ENCODE results near the gene KCTD18.

KCTD18 gene

DNA sequence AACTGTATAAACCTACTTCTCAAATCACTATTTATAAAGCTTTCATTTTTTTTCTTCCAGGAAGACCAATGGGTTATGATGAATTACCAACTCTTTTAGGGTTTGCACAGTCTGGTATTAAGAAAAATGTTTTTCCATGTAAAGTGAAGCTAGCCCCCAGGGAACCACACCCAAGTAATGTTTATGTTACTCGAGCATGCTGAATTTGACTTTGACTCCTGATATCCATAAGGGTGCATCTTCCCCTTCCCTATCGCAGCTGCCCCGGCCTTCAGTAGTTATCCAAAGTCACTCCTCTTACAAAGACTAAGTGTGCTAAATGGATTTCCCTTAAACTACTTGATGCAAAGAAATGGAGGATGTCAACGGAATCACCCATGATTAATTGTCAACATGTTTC is 21.7 kb downstream of the KCTD18 start:
- in situ Hi-C loops (cut with MboI; ENCODE audit: low sequenced_read_pairs): no loop called here

DNA sequence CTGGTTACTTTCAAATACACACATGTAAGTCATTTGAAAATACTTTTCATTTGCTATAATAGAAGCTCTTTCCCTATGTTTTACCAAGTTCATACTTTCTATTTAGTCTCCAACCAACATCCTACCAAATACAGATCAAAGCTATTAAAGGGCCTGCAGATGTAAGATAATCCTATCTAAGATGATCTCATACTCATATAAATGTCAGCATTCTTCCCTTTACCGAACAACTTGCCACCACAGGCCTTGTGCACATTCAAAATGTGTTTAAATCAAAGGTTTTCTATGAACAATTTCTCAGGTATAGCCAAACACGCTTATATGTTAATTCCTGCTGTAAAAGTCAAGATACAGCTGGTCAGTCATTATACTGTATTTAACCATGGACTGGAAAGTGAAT is 23.3 kb downstream of the KCTD18 start:
- in situ Hi-C loops (cut with MboI; ENCODE audit: low sequenced_read_pairs): no loop called here

DNA sequence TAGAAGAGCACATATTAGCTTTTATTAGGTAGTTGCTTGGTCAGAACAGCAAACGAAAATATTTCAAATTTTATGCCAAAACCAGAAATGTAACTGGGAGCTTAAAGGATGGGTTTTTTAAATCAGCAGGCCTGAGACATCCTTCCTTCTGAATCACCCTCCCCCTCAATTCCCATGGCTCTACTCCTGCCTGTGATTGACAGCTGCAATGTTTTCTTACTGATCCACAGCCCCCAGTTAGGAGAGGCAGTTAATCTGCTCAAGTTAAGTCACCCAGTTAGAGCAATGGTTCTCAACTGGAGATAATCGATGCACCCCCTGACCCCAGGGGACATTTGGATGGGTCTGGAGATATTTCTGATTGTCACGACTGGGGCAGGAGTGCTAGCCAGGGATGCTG is 24.9 kb downstream of the KCTD18 start:
- in situ Hi-C loops (cut with MboI; ENCODE audit: low sequenced_read_pairs): no loop called here

DNA sequence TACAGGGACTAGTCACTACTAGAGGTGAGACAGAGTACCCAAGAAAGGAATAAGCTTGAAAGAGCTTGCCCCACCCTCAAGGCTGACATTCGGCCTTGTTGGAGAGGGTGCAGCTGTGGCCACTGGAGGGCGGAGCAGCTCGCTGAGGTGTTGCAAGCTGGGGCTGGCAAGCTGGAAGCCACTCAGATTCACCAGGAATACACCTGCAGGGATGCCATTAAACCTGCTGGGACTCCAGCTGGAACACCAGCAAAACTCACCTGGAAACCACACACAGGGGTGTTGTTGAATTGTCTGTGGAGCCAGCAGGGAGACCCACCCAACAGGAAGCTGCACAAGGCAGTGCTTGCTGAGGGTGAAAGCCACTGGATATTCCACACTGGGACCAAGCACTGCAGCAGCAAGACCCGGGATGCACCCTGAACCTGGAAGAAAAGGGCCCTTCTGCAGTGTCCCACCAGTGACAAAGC is 26.1 kb downstream of the KCTD18 start:
- in situ Hi-C loops (cut with MboI; ENCODE audit: low sequenced_read_pairs): no loop called here

DNA sequence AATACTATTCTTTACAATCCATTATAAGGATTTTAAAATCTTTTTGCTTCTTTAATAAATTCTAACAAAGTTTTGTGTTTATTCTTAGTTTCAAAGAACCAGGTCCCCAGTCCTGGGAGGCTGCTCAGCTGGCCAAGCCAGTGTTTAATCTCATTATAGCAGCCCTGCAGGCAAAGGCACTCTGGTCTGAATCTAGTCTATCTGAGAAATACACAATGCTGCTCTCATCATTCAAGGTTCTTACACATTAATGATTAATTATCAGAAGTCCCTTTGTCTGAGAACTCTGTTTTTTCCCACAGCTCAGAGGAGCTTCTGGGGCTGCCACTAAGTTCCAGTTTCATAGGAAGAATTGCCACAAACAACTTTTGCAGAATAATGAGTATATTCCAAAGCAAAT is 27.7 kb downstream of the KCTD18 start:
- in situ Hi-C loops (cut with MboI; ENCODE audit: low sequenced_read_pairs): no loop called here

DNA sequence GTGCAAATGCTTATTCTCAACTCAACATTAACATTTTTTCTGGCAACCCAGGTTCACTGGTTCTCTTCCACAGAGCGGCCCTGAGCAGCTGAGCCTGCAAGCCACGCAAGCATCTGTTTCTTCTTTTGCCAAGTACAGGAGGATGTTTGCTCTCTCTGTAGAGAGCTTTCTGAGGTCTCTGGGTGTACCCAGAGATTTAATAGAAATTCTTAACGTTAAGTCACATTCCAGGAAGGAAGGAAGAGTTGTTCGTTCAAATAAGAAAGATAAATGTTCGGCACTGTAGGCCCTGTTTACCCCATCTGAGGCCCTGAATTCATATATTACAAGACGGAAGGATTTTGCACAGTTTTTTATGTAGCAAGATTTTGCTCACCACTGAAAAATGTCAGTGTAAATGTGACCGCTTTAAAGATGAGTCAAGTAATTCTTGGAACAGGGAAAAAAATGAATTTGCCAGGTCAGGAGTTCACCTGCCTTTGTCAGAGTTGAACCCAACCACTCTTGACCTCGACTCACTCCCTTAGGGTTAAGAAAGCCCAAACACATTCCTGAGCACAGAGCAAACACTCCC is 30.1 kb downstream of the KCTD18 start:
- in situ Hi-C loops (cut with MboI; ENCODE audit: low sequenced_read_pairs): loop anchor here (10.0 kb wide), 1 partner anchor 505 kb away; no protein-coding TSS in a partner anchor

DNA sequence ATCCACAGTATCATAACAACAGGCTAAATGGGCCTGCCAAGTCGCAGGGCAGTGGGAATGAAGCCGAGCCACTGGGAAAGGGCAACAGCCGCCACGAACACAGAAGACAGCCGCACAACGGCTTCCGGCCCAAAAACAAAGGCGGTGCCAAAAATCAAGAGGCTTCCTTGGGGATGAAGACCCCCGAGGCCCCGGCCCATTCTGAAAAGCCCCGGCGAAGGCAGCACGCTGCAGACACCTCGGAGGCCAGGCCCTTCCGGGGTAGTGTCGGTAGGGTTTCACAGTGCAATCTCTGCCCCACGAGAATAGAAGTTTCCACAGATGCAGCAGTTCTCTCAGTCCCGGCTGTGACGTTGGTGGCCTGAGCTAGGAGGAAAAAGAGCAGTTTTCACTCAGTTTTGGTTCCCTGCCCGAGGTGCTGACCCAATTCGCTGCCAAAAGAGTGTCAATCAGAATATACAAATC is 32.2 kb downstream of the KCTD18 start:
- in situ Hi-C loops (cut with MboI; ENCODE audit: low sequenced_read_pairs): loop anchor here (10.0 kb wide), 1 partner anchor 503 kb away; no protein-coding TSS in a partner anchor

DNA sequence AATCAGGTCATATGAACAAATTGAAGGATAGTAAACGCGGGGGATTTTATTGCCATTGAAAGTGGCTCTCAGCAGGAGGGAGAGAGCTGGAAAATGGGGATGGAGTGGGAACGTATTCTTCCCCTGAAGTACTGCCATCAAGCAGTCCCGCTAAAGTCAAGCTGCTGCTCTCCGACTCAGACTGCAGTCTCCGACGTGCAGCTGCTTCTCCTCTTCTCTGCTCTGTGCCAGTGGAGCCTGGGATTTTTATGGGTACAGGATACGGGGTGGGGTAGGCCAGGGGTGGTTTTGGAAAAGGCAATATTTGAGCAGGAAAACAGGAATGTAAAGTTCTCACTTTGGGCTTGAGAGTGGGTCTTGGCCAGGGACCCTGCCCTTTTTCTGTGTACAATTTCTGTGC is 33.0 kb downstream of the KCTD18 start:
- in situ Hi-C loops (cut with MboI; ENCODE audit: low sequenced_read_pairs): loop anchor here (10.0 kb wide), 1 partner anchor 502 kb away; no protein-coding TSS in a partner anchor

DNA sequence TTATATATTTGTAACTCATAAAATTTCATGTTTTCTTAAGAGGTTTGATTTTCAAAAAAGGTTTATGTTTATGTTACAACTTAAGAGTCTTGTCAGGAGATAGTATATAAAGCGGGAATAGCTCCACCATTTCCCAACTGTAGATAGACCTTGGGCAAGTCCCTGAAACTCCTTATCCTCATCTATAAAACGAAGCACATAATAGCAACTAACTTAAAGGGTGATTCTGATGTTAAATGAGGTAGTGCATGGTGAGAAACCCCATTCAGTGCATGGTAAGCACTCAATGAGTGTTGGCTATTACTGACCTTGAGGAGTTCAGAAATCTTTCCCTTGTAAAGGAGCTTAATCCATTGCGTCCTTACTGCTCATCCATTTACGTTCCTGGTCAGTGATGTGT is 34.1 kb downstream of the KCTD18 start:
- in situ Hi-C loops (cut with MboI; ENCODE audit: low sequenced_read_pairs): loop anchor here (10.0 kb wide), 1 partner anchor 501 kb away; no protein-coding TSS in a partner anchor

DNA sequence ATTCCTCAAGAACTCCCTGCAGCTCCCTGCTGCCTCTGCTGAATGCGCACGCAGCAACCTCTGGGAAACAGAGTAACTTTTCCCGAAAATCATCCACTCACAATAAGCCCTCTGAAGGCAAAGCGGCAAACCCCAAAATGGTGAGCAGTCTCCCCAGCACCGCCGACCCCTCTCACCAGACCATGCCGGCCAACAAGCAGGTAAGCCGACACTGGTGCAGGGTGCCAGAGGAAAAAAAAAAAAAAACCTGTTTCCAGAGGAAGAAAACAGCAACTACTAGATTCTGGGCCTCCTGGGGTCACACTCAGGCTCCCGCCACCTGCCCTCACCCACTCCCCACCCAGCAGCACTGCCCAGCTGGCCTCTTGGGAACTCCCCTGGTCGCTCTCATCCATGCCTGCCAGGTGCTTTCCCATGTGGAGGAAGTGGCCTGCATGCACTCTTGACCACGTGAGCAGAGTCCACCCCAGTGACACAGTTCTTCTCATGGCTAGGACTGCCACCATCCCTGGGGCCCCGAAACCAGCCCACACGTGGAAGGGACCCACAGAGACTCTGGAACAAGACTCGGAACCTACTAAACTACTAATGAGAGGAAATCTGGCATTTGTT is 36.9 kb downstream of the KCTD18 start:
- in situ Hi-C loops (cut with MboI; ENCODE audit: low sequenced_read_pairs): loop anchor here (10.0 to 25.0 kb wide), 2 partner anchors 498 to 786 kb away; no protein-coding TSS in a partner anchor

DNA sequence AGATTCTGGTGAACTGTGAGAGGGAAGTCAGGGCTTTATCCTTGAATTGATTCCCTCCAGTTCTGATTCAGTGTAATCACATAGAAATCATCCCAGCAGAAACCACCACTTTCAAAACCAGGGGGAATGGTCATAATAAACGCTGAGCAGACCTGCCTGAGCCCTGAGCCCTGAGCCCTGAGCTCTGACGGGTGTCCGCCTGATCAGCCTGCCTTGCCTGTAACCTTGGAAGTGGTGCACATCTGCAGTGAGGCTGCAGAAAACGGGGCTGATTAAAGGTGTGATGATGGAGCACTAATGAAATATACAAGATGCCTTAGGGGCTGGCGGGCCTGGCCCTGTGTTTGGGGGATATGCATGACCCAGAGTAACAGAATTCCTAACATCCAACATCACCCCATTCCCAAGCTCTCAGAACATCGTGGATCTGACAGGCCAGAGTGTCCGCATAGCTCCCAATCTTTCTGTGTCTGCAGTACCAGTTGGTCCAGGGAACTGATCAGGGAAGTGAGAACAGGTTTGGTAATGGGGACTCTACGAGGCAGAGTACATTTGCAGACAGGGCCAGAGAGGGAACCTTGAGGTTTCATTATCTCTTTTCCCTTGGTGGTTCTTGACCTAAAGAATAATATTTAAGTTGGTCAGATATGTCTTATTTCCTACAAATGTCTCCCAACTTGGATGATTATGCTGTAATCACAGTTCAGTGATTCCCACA is 37.8 kb downstream of the KCTD18 start:
- in situ Hi-C loops (cut with MboI; ENCODE audit: low sequenced_read_pairs): loop anchor here (10.0 to 25.0 kb wide), 2 partner anchors 497 to 785 kb away; no protein-coding TSS in a partner anchor

DNA sequence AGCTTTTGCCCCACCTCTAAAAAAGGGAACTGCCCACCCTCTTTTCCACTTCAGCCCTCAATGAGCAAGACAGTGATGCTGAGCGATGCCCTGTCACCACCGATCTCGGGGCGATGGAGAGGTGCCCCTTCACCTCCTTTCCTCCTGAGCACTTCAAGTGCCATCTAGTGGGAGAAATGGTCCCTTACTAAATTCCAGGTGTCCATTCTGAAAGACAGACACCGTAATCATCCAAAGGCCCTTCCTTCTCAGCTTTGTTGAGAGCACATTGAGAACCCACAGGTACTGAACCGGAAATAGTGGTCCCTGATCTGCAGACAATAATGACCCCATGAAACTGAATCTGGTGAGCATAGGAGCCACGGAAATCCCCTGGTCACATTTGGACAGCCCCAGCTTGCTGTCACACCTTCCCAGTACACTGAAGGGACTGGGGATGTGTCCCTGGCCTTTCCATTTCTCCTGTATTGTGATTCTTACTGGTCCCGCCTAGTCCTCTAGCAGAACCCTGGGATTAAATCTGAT is 38.5 kb downstream of the KCTD18 start:
- in situ Hi-C loops (cut with MboI; ENCODE audit: low sequenced_read_pairs): loop anchor here (10.0 to 25.0 kb wide), 2 partner anchors 497 to 784 kb away; no protein-coding TSS in a partner anchor

DNA sequence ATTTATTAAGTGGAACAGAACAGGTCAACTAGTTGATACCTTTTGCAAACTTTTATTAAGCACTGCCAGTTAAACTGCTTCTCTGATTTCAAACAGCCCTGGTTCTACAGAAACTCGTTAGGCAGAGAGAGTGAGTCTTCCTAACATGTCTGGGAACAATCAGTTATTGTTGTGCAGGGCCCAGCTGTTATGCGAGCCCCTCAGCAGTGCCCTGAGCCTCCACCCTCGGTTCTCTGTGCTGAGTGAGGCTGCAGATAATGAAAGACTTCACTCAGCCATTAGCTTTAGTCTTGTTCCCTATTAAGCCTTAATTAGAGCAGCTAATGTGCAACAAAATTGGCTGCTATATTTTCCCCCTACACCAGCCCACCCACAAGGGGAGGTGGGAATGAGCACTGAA is 39.6 kb downstream of the KCTD18 start:
- in situ Hi-C loops (cut with MboI; ENCODE audit: low sequenced_read_pairs): loop anchor here (10.0 to 25.0 kb wide), 2 partner anchors 495 to 783 kb away; no protein-coding TSS in a partner anchor

DNA sequence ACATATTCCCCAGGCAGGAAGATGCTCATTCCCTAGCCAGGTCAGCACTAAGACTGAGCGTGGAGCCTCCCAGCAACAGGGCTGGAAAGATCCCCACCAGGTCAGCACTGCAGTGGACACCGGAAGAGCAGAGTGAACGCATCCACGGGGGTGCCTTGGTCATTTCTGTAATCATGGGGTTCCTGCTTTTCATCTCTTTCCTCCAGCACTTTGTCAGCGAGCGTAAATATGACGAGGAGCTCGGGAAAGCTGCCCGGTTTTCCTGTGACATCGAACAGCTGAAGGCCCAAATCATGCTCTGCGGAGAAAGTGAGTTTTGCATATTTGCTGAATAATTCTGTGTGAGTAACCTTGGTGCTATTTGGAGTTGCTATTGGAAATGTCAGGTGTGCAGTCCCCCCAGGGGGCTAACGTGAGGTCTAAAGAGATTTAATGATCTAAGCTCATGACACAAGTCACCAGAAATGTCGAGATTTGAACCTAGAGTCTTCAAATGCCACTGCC is 40.1 kb downstream of the KCTD18 start:
- in situ Hi-C loops (cut with MboI; ENCODE audit: low sequenced_read_pairs): loop anchor here (10.0 to 25.0 kb wide), 2 partner anchors 495 to 782 kb away; no protein-coding TSS in a partner anchor

DNA sequence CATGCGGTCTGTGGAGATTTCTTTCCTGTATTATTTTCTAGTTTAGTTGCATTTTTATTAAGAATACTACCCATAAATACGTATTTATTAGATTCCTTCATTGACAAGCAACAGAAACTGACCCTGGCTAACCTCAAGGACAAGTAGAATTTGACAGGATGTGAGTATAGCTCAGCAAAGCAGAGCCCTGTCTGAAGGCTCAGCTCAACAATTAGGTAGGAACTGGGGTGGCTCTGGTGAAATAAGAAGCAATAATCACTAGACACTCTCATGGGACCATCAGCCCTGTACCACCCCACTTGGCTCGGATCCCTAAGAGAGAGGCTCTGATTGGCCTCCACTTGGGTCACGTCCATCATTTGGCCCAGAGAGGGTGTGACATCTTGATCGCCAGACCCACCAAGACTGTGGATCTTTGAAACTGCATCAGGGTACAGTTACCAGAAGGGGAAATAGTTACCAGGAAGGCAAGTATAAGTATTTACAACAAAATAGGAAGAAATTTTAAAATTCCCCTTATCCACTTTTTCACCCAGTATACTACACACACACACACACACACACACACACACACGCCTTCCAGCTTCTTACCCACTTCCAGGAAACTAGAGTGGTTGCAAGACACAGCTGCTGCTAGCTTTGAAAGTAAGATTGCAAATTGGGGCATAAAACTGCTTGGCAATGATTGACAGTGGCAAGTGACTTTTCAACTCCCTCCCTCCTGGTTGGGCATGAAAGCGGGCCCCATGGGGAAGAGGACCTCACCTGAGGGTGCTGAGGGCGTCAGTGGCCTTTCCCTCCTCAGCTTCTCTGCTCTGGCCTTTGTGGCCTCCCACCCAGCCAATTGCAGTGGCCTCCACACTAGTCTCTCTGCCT is 41.8 kb downstream of the KCTD18 start:
- in situ Hi-C loops (cut with MboI; ENCODE audit: low sequenced_read_pairs): loop anchor here (25.0 kb wide), 1 partner anchor 781 kb away; no protein-coding TSS in a partner anchor

DNA sequence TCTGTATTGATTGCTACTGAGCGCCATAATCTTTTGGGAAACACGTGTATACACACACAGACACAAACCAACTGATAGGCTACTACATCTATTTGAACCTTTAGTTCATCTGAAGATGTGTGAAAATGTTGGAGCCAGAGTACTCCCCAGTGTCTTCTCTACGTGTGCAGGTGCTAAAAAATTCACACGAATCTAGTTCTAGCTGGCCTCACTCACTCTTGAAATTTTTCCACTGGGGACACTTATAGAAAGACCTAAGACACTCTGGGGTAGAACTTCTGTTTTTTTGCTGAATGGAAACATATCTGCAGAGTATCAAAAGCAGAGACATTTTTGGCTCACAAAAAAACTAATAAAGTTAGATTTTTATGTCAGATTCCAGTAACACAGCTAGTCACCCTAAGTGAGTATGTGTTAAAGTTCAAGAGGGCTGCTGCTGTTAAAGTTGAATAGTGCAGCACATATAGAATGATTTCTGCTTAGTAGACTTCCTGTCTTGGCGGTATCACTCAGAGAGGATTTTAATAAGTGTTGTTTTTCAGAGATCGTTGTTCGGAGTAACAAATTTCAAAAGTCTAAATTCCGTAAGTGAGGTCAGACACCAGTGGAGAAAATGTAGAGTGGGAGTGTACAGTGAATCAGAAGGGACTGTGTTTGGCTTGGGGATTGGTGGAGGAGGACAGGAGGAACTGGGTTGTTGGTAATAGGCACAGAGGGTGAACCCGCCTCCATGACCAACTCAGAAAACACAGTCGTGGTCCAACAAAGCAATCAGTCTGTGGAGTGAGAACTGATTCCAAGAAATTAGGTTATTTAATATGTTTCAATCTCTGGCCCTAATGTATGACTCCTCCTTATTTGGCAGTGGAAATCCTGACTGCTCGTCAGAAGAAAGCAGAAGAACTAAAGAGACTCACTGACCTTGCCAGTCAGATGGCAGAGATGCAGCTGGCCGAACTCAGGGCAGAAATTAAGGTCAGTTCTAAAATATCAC is 43.1 kb downstream of the KCTD18 start:
- in situ Hi-C loops (cut with MboI; ENCODE audit: low sequenced_read_pairs): loop anchor here (25.0 kb wide), 1 partner anchor 779 kb away; no protein-coding TSS in a partner anchor

DNA sequence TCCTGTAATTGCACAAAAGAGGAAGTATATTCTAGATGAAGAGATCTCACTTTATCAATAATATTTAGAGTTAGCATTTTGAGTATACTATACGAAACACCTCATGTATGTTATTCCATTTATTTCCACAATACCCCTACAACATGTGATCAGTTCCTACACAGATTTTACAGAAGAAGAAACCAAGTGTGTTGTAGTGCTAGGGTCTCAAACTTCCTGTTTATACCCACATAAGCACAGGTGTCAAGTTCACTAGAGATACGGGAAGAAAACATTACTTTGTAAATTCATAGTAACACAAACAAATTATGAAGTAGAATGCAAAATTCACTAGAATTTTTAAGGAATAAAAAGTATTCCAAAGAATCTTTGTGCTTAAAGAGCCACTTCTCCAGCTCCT is 46.4 kb downstream of the KCTD18 start:
- in situ Hi-C loops (cut with MboI; ENCODE audit: low sequenced_read_pairs): loop anchor here (25.0 kb wide), 1 partner anchor 776 kb away; no protein-coding TSS in a partner anchor

Measured in HL-60/S4 (cell line).